ENCODE results near the gene TGFB1I1. TPM values are rescaled to one million over a fixed set of nuclear protein-coding genes. Genes with fewer than 3 reads are reported as not detected.
"Not testable (repeated sequence)": the region's sequence is repeated elsewhere in the genome, so short reads cannot be mapped to it uniquely, and the experiment has no call there.

TGFB1I1 gene
- total RNA-seq, 1 experiment from 2014 or later = 13.1 TPM

GRCh38 chr16:31501226-31501965 is 29.4 kb downstream of the TGFB1I1 start:
- Histone ChIP-seq H3K36me3 (no peaks in the 10 kb centered on the region; the same call in 1 of the 2 replicates), H3K27me3 (no peaks in the 10 kb centered on the region), H3K9me3 (replicated peaks) (no peaks in the 10 kb centered on the region), H3K27ac (no peak overlapping the region), H3K4me1 (no peaks in the 10 kb centered on the region), H3K4me3 (no peak overlapping the region)
- DNase-seq = no peak

DNA sequence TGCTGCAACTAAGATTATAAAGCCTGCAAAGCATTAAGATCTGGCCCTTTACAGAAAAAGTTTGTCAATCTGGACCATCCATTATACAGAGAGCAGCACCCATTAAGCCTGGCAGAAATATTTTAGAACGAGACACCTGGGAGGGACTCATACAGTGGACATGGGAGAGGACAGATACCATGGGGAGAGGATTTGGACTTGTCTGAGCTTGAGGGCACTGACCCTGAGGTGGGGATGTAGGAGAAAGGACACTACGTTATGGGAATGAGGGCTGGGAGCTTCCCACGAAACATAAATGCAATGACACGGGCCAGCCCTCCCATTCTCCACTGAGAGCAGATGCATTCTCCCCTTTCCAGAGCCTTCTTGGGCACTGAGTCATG is 30.0 kb downstream of the TGFB1I1 start:
- Histone ChIP-seq H3K4me3 (no peak overlapping the region), H3K36me3 (no peaks in the 10 kb centered on the region; the same call in 1 of the 2 replicates), H3K27ac (no peak overlapping the region), H3K9me3 (replicated peaks) (no peaks in the 10 kb centered on the region), H3K27me3 (no peaks in the 10 kb centered on the region), H3K4me1 (no peaks in the 10 kb centered on the region)
- DNase-seq = no peak

GRCh38 chr16:31502981-31503380 is 31.0 kb downstream of the TGFB1I1 start:
- Histone ChIP-seq H3K9me3 (replicated peaks) (no peaks in the 10 kb centered on the region), H3K36me3 (peaks cover 1% of the 10 kb centered on the region; the same call in 1 of the 2 replicates), H3K4me3 (no peak overlapping the region), H3K27ac (no peak overlapping the region), H3K27me3 (no peaks in the 10 kb centered on the region), H3K4me1 (no peaks in the 10 kb centered on the region)
- no peak for DNase-seq

- H3K36me3 ChIP-seq; H3K9me3 ChIP-seq (replicated peaks); H3K4me3 ChIP-seq; DNase-seq; H3K27ac ChIP-seq; H3K27me3 ChIP-seq; H3K4me1 ChIP-seq: not testable (repeated sequence)
These were observed 31.6 kb downstream of the TGFB1I1 start for GRCh38 chr16:31503555-31503954.

- peaks cover 3% of the 10 kb centered on the region; the same call in 1 of the 2 replicates for H3K36me3 ChIP-seq
- H3K9me3 ChIP-seq (replicated peaks) = no peaks in the 10 kb centered on the region
- H3K27ac ChIP-seq = no peak overlapping the region
- DNase-seq = no peak
- H3K4me3 ChIP-seq = no peak overlapping the region
- H3K4me1 ChIP-seq = no peaks in the 10 kb centered on the region
- no peaks in the 10 kb centered on the region for H3K27me3 ChIP-seq
These were observed 32.2 kb downstream of the TGFB1I1 start for GRCh38 chr16:31504159-31504558.

DNA sequence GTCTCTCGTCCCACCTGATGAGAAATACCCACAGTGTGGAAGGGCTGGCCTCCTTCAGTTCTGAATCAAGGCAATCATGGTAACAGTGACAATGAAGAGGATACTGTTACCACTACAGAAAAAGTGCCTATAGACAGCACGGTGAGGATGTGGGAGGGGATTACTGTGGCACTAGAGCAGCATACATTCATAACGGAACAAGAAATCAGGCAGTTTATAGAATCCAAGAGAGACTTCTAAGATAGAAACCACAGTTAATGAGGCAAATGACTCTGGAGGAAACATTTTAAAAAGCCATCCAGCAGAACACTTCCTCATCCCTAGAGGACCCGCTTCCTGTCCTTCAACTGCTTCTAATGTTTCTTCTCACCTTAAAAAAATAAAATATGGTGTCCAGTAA is 33.5 kb downstream of the TGFB1I1 start:
- Histone ChIP-seq H3K27me3 (no peaks in the 10 kb centered on the region), H3K9me3 (replicated peaks) (no peaks in the 10 kb centered on the region), H3K27ac (no peak overlapping the region), H3K4me3 (no peak overlapping the region), H3K36me3 (peaks cover 3% of the 10 kb centered on the region; the same call in 1 of the 2 replicates), H3K4me1 (no peaks in the 10 kb centered on the region)
- DNase-seq = no peak

GRCh38 chr16:31507617-31507928 is 35.6 kb downstream of the TGFB1I1 start:
- H3K4me3 ChIP-seq = peak overlapping the region; percentile 100
- no peaks in the 10 kb centered on the region for H3K4me1 ChIP-seq
- H3K36me3 ChIP-seq = peaks cover 3% of the 10 kb centered on the region; the same call in 1 of the 2 replicates
- no peaks in the 10 kb centered on the region for H3K27me3 ChIP-seq
- peak overlapping the region; percentile 96 for H3K27ac ChIP-seq
- DNase-seq = no peak
- H3K9me3 ChIP-seq (replicated peaks) = no peaks in the 10 kb centered on the region

DNA sequence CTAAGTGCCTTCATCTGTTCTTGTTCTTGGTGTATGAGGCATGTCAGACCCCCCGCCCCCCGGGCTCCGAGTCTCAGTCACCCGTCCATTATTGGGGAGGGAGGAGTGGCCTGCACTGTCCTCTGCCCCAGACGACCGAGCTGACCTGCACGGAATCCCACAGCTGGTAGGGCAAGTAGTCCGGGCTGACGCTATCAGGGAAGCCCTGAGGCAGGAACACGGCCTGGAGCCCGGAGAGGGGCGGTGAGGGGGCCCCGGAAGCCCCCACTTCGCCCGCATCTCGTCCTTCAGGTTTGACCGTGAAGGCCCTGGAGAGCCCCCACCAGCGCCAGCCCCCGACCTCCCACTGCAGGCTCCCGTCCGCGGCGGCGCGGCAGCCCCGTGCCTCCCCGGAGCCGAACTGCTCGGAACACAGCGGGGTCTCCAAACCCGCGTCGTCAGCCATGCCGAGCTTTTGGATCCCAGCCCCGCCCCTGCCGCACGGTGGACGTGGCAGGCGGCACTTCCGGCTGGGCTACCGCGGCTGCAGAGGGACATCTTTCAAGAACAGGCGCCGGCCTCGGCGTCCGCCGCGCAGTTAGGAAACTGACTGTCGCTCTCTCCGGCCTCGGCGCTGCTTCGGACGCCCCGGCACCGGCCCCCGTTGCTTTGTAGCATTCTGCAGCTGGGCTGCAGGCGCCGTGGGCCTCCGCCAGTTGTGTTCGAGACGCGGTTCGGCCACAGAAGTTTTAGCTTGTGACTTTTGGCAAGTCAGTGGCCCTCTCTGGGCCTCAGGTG is 36.2 kb downstream of the TGFB1I1 start, which contains the start of gene RUSF1:
RUSF1 (minus strand) TSS at position 463 of the 777 bp plus-strand sequence; CDS start at position 445, 18 bp downstream.
- H3K27ac ChIP-seq = peak within 1 kb of the TSS; percentile 96
- no peaks in the 10 kb centered on the region for H3K27me3 ChIP-seq
- peaks cover 3% of the 10 kb centered on the region; the same call in 1 of the 2 replicates for H3K36me3 ChIP-seq
- H3K4me1 ChIP-seq = no peaks in the 10 kb centered on the region
- DNase-seq = peak; percentile 89 to 90
- peak within 1 kb of the TSS; percentile 100 for H3K4me3 ChIP-seq
- H3K9me3 ChIP-seq (replicated peaks) = no peaks in the 10 kb centered on the region

DNA sequence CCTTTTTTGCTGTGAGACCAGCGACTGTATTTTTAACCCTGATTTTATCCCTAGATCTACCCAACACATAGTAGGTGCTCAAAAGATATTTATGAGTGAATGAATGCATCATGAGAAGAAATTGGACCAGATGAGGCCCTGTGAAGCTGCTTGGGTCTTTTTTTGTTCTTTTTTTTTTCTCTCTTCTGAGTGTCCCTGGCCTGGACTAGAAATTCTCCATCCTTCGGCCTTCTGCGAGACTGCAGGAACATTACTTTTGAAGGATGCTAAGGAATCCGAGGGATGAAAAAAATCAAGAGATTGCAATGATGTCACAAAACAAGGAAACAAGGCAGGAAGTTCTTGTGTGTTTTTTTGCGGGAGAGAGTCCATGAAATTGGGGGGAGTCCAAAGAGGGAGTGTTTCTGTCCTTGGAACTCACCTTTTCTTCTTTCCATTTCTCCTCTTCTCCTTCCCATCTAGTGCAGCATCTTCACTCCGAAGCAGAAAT is 36.8 kb downstream of the TGFB1I1 start:
- DNase-seq = no peak
- Histone ChIP-seq H3K9me3 (replicated peaks) (no peaks in the 10 kb centered on the region), H3K4me1 (no peaks in the 10 kb centered on the region), H3K27me3 (no peaks in the 10 kb centered on the region), H3K4me3 (peak overlapping the region; percentile 100), H3K27ac (peak overlapping the region; percentile 96), H3K36me3 (peaks cover 3% of the 10 kb centered on the region; the same call in 1 of the 2 replicates)

DNA sequence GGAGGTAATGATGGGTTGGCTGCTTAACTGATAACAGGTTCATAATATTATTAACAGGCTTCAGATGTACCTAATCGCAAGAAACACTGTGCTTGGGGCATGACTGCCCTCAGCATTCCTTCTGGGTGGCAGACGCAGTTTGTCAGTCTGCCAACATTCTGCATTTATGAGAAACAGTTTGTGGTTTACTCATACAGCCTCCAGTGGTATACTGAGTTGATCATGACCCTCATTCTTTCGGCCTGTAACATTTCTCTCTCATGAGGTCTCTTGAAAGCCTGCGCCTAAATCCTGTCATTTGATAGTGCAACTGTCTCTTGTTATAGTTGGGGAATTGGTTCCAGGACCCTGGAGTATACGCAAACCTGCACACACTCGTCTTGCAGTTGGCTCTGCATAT is 41.2 kb downstream of the TGFB1I1 start:
- peak; percentile 30 to 46 for DNase-seq
- Histone ChIP-seq H3K4me1 (no peaks in the 10 kb centered on the region), H3K36me3 (0 out of 2 replicates have a peak, but pooled peaks cover under 1% of the 10 kb centered on the region), H3K27me3 (no peaks in the 10 kb centered on the region), H3K9me3 (replicated peaks) (no peaks in the 10 kb centered on the region), H3K27ac (no peak overlapping the region), H3K4me3 (no peak overlapping the region)

- H3K9me3 ChIP-seq (replicated peaks) = no peaks in the 10 kb centered on the region
- no peaks in the 10 kb centered on the region for H3K27me3 ChIP-seq
- H3K36me3 ChIP-seq = no peaks in the 10 kb centered on the region
- no peak for DNase-seq
- H3K27ac ChIP-seq = no peak overlapping the region
- no peaks in the 10 kb centered on the region for H3K4me1 ChIP-seq
- no peak overlapping the region for H3K4me3 ChIP-seq
These were observed 41.9 kb downstream of the TGFB1I1 start for GRCh38 chr16:31513884-31514283.

DNA sequence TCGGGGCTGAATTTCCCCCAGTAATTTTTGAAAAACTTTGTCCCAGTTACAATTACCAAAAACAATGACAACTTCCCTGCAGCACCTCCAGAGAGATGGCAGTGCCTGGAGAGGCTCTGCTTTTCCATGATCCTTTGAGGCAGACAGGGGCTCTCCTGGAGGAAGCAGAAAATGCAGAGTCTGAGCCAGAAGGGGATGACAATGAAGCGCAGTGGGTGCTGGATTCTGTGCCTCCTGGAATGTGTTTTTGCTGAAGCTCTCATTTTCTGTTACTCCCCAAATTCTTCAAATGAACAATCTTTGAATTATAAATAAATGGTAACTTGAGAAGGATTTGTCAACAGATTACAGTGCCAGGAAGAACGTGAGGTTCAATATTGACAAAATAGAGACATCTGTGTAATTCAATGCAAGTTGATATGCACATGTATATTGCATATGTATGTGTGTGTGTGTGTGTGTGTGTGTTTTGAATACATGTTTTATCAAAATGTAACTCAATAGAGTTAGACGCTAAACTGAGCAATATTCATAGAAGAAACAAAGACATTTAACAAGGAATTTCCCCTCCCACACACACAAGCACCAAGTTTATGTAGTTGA is 45.9 kb downstream of the TGFB1I1 start:
- Histone ChIP-seq H3K9me3 (replicated peaks) (no peaks in the 10 kb centered on the region), H3K36me3 (no peaks in the 10 kb centered on the region), H3K27me3 (no peaks in the 10 kb centered on the region), H3K4me1 (no peaks in the 10 kb centered on the region), H3K27ac (no peak overlapping the region), H3K4me3 (no peak overlapping the region)
- DNase-seq = no peak

DNA sequence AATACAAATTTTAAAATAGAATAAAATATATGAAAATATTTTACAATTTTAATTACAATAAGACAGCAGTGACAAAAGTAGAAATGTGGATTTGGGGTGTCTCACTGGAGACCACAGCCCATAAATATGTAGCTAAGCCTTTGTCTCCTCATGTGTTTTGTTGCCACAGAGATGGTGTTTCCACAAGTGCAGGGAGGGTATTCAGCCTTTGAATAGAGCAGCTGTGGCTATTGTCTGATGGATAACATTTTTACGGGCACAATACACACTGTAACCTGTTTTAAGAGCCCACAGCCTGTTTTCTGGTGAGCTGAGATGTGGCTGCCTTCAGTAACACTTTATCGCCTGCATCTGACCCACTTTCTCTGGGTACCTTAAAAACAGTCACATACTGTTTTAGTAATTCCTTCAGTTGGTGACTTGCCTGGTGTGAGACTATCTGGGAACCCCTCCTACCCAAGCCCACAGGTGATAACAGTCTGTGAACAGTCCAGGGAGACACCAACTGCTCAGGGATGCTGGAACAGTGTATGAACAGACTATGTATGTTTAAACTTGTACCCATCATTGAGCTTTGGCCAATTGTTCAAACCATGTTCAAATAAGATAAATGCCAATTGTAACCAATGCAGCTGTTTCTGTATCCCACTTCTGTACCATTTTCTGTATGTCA is 47.9 kb downstream of the TGFB1I1 start:
- no peaks in the 10 kb centered on the region for H3K36me3 ChIP-seq
- H3K9me3 ChIP-seq (replicated peaks) = no peaks in the 10 kb centered on the region
- DNase-seq = no peak
- no peak overlapping the region for H3K27ac ChIP-seq
- H3K4me3 ChIP-seq = no peak overlapping the region
- H3K27me3 ChIP-seq = no peaks in the 10 kb centered on the region
- no peaks in the 10 kb centered on the region for H3K4me1 ChIP-seq

GRCh38 chr16:31521368-31521767 is 49.4 kb downstream of the TGFB1I1 start:
- no peak for DNase-seq
- H3K4me3 ChIP-seq = no peak overlapping the region
- H3K27me3 ChIP-seq = no peaks in the 10 kb centered on the region
- H3K36me3 ChIP-seq = no peaks in the 10 kb centered on the region
- no peak overlapping the region for H3K27ac ChIP-seq
- H3K9me3 ChIP-seq (replicated peaks) = no peaks in the 10 kb centered on the region
- H3K4me1 ChIP-seq = no peaks in the 10 kb centered on the region
